Esophagus squamous epithelium (tissue), 4 donors: ENCODE measurements around the gene EHD3.

Experiments used
- POLR2A ChIP-seq, 4 donors: fragments of 450-650 bp; IDR thresholded peaks; one replicate each; pipeline ENCODE4 v1.6.1; 2017; ENCODE audit warnings: antibody characterized with exemption in 4 of 4, mild to moderate bottlenecking in 4 of 4, moderate library complexity in 3 of 4
- TF ChIP-seq, protein P1 (sequence below), 6 experiments: fragments of 450-650 bp in 4 of 6; fragments of 200-600 bp in 2 of 6; sonication (generic) in 2 of 6; IDR thresholded peaks; one replicate each; pipeline ENCODE4 v1.5.1; 2016 to 2019; ENCODE audit warnings: antibody characterized with exemption in 6 of 6, mild to moderate bottlenecking in 4 of 6, moderate library complexity in 4 of 6

DNA sequence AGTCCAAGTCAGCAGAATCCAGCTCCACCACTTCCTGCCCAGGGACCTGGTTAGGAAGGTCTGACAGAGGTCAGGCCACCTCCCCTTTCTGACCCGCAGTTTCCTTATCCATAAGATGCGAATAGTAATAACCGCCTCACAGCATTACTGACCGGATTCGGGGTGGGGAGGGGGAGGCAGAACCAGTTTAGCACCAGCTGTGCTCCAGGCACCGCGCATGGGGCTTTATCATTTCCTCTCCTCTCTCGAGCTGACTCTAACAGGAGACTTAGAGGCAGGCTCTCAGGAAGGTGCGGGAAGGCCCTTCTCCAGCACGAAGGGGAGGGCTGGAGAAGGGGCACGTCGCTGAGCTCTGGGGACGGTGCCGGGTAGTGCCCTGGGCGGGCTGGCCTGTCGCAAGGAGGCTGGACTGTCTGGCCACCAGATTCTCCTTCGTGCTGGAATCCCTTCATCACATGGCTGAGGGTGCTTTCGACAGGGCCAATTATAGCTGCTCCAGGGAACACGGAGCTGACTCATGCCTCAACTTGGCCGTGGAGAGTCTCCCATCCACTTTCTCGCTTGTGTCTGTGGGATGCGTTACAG, 5.7 kb downstream of the EHD3 start:
- TF ChIP-seq, protein P1, sequence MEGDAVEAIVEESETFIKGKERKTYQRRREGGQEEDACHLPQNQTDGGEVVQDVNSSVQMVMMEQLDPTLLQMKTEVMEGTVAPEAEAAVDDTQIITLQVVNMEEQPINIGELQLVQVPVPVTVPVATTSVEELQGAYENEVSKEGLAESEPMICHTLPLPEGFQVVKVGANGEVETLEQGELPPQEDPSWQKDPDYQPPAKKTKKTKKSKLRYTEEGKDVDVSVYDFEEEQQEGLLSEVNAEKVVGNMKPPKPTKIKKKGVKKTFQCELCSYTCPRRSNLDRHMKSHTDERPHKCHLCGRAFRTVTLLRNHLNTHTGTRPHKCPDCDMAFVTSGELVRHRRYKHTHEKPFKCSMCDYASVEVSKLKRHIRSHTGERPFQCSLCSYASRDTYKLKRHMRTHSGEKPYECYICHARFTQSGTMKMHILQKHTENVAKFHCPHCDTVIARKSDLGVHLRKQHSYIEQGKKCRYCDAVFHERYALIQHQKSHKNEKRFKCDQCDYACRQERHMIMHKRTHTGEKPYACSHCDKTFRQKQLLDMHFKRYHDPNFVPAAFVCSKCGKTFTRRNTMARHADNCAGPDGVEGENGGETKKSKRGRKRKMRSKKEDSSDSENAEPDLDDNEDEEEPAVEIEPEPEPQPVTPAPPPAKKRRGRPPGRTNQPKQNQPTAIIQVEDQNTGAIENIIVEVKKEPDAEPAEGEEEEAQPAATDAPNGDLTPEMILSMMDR (IDR thresholded peaks at IDR 0.05) = no peak
- no peak for TF ChIP-seq POLR2A (IDR thresholded peaks at IDR 0.05)
